HepG2 (cell line): ENCODE results near the gene CCDC50.

Experiments used
- RFX5 ChIP-seq: IDR thresholded peaks from 2 replicates; pipeline ENCODE4 v1.6.1; 2011; ENCODE audit warnings: low read depth, low read length, improper control_type of control experiment
- SATB2 ChIP-seq: sonication (generic); formaldehyde crosslinking; IDR thresholded peaks from 2 replicates; pipeline ENCODE4 v1.5.0; 2020; ENCODE audit warnings: missing genetic modification reagents
- SMAD3 ChIP-seq: sonication (generic); formaldehyde crosslinking; IDR thresholded peaks from 2 replicates; pipeline ENCODE4 v1.4.0; 2020; ENCODE audit warnings: missing genetic modification reagents
- SOX6 ChIP-seq, 2 experiments: fragments of 450-650 bp in 1 of 2; sonication (generic) in 1 of 2; formaldehyde crosslinking in 1 of 2; IDR thresholded peaks; 2 replicates each; pipeline versions ENCODE4 v1.4.0 to v1.6.1; 2017 to 2020; ENCODE audit warnings: antibody characterized with exemption in 1 of 2, mild to moderate bottlenecking in 1 of 2, missing genetic modification reagents in 1 of 2
- ZNF552 ChIP-seq: sonication (generic); formaldehyde crosslinking; IDR thresholded peaks from 2 replicates; pipeline ENCODE4 v1.9.0; 2022; ENCODE audit warnings: missing genetic modification reagents, mild to moderate bottlenecking, borderline replicate concordance
- ZNF746 ChIP-seq: sonication (generic); formaldehyde crosslinking; IDR thresholded peaks from 2 replicates; pipeline ENCODE4 v1.8.0; 2022; ENCODE audit warnings: mild to moderate bottlenecking, missing genetic modification reagents
- ZNF777 ChIP-seq: sonication (generic); formaldehyde crosslinking; IDR thresholded peaks from 2 replicates; pipeline ENCODE4 v1.4.0; 2020; ENCODE audit warnings: missing genetic modification reagents
- TF ChIP-seq, protein P1 (sequence below): sonication (generic); formaldehyde crosslinking; IDR thresholded peaks from 2 replicates; pipeline ENCODE4 v1.4.0; 2020; ENCODE audit warnings: low read depth, missing genetic modification reagents
- TF ChIP-seq, protein P2 (sequence below): sonication (generic); formaldehyde crosslinking; IDR thresholded peaks from 2 replicates; pipeline ENCODE4 v1.4.0; 2020; ENCODE audit warnings: missing genetic modification reagents

DNA sequence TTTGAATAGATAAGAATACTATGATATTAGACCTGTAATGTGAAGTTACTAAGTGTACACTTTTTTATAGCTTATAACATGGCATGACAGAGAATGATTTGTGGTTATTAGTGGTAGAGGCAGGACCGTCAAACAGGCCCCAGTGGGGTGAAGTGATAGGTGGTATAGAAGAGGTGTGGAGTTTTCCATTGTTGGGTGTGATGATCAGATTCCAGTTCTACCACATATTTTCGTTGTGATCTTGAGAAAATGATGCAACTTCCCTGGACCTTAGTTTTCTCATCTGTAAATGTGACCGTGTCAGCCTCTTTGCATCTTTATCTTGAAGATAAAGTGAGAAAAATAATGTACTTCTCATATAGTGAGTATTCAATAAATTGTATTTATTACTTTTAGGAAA lies 31.4 kb downstream of the CCDC50 start:
- TF ChIP-seq ZNF552 = no peak
- no peak for TF ChIP-seq SMAD3 (CRISPR knock-in tag)
- no peak for TF ChIP-seq SATB2 (CRISPR knock-in tag)
- TF ChIP-seq SOX6 (IDR thresholded peaks at IDR 0.05) = no peak
- no peak for TF ChIP-seq SOX6 (CRISPR knock-in tag; IDR thresholded peaks at IDR 0.05)
- no peak for TF ChIP-seq RFX5
- TF ChIP-seq, protein P1, sequence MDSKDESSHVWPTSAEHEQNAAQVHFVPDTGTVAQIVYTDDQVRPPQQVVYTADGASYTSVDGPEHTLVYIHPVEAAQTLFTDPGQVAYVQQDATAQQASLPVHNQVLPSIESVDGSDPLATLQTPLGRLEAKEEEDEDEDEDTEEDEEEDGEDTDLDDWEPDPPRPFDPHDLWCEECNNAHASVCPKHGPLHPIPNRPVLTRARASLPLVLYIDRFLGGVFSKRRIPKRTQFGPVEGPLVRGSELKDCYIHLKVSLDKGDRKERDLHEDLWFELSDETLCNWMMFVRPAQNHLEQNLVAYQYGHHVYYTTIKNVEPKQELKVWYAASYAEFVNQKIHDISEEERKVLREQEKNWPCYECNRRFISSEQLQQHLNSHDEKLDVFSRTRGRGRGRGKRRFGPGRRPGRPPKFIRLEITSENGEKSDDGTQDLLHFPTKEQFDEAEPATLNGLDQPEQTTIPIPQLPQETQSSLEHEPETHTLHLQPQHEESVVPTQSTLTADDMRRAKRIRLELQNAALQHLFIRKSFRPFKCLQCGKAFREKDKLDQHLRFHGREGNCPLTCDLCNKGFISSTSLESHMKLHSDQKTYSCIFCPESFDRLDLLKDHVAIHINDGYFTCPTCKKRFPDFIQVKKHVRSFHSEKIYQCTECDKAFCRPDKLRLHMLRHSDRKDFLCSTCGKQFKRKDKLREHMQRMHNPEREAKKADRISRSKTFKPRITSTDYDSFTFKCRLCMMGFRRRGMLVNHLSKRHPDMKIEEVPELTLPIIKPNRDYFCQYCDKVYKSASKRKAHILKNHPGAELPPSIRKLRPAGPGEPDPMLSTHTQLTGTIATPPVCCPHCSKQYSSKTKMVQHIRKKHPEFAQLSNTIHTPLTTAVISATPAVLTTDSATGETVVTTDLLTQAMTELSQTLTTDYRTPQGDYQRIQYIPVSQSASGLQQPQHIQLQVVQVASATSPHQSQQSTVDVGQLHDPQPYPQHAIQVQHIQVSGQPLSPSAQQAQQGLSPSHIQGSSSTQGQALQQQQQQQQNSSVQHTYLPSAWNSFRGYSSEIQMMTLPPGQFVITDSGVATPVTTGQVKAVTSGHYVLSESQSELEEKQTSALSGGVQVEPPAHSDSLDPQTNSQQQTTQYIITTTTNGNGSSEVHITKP = no peak
- TF ChIP-seq ZNF777 (CRISPR knock-in tag) = no peak
- TF ChIP-seq ZNF746 (CRISPR knock-in tag) = no peak
- TF ChIP-seq, protein P2, sequence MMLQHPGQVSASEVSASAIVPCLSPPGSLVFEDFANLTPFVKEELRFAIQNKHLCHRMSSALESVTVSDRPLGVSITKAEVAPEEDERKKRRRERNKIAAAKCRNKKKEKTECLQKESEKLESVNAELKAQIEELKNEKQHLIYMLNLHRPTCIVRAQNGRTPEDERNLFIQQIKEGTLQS (CRISPR knock-in tag) = no peak
